Heart left ventricle (tissue), 13 donors: ENCODE data around the gene GRHPR.
"Not testable (repeated sequence)": the region's sequence is repeated elsewhere in the genome, so short reads cannot be mapped to it uniquely, and the experiment has no call there.

Experiments used
- CTCF ChIP-seq, 12 donors: fragments of 200-600 bp; sonication (generic) in 4 of 12; IDR thresholded peaks; one replicate each; pipeline versions ENCODE4 v1.5.0 to v1.8.0; 2018 to 2022; ENCODE audit warnings: antibody characterized with exemption in 12 of 12, mild to moderate bottlenecking in 5 of 12
- POLR2A ChIP-seq, 2 donors: fragments of 450-650 bp; IDR thresholded peaks; one replicate each; pipeline ENCODE4 v1.6.1; 2017; ENCODE audit warnings: antibody characterized with exemption in 2 of 2, mild to moderate bottlenecking in 2 of 2, moderate library complexity in 2 of 2
- donor health status: ischemic (EF 13 %, LVEDD 7.1; RV severe dilation, severe dysfunction).
- donor health status: DM: no; HTN: yes; CAD: no.
- donor health status: DM: no; HTN: no; CAD: no.
- donor health status: ischemic (EF 25% LVEDD 6.9; RV normal size, moderate dysfunction).
- donor health status: ischemic (EF 25% LVEDD 5.7; RV mildly dilated, moderate dysfunction).
- donor health status: ischemic (EF 35%, LVEDD 5.7; RV mildly dilated, moderate dysfunction).
- donor health status: nonischemic (EF 11% LVEDD 7.7; RV severe dilation, severe dysfunction).
- donor health status: DM: yes; HTN: yes; CAD: no.
- donor health status: PGD.
- donor health status: ischemic (EF 29% LVEDD 5.4; RV normal size, mild dysfunction).
- donor health status: nonischemic (EF 23%, LVEDD 6.1; RV moderate dilation, normal function).

- not testable (repeated sequence) for TF ChIP-seq CTCF, POLR2A (IDR thresholded peaks at IDR 0.05)
Measured at GRCh38 chr9:37477987-37478619, 55.6 kb downstream of the GRHPR start.
